ENCODE results near the gene ATP6V0E2.

ATP6V0E2 gene

DNA sequence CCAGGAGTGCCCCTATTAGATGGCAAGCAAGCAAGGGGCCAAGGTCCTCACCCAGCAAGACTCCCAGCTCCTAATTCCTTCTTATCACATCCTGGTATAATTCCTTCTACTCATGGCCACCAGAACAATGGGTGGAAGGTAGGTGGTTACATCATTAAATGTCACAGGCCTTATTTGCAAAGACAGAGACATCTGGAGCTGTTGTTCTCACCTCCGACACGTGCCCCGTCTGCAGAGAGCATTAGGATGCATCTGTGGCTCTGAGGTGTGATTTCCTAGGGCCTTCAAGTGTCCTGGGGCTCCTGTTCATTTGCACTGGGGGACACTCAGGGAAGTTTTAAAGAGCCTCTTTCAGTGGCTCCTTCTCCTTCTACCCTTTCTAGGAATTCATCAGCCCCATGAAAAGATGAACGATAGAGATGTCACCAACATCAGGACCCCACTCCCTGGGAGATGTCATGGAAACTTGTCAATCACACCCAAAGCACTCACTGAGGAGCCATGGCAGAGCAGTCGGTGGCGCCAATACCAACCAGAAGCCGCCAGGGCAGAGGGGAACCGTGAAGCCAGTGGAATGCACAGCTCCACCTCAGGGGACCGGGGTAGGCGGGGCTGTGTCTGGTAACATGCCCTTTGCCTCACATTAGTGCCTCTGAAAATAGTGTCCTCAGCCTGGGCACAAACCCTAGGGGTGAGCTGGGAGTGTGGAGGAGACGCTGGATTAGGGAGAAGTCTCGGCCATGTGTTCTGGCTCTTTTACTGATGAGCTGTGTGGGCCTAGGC, 2.9 kb upstream of the ATP6V0E2 start:
- no peak for DNase-seq (ENCODE audit: low spot score)
- in situ Hi-C loops (cut with MboI; ENCODE audit: low pct_unique_long_range_greater_than_20kb, low sequenced_read_pairs, unreplicated experiment), result no loop called here
- no peak for TF ChIP-seq CTCF (IDR thresholded peaks at IDR 0.05; ENCODE audit: extremely low read depth, insufficient read depth, missing control alignments)

- in situ Hi-C loops (cut with MboI; ENCODE audit: low pct_unique_long_range_greater_than_20kb, low sequenced_read_pairs, unreplicated experiment), result no loop called here
- peak; percentile 42 for DNase-seq (ENCODE audit: low spot score)
- TF ChIP-seq CTCF (IDR thresholded peaks at IDR 0.05; ENCODE audit: extremely low read depth, insufficient read depth, missing control alignments), result no peak
These were observed 2.2 kb upstream of the ATP6V0E2 start for GRCh38 chr7:149871576-149871975.

- in situ Hi-C loops (cut with MboI; ENCODE audit: low pct_unique_long_range_greater_than_20kb, low sequenced_read_pairs, unreplicated experiment), result no loop called here
- peak; percentile 64 for DNase-seq (ENCODE audit: low spot score)
- TF ChIP-seq CTCF (IDR thresholded peaks at IDR 0.05; ENCODE audit: extremely low read depth, insufficient read depth, missing control alignments), result no peak
These were observed 1.2 kb upstream of the ATP6V0E2 start for GRCh38 chr7:149872419-149873073.

GRCh38 chr7:149873970-149874643, 338 bp downstream of the ATP6V0E2 start:
- DNase-seq (ENCODE audit: low spot score), result no peak
- no peak for TF ChIP-seq CTCF (IDR thresholded peaks at IDR 0.05; ENCODE audit: extremely low read depth, insufficient read depth, missing control alignments)
- in situ Hi-C loops (cut with MboI; ENCODE audit: low pct_unique_long_range_greater_than_20kb, low sequenced_read_pairs, unreplicated experiment), result no loop called here

- TF ChIP-seq CTCF (IDR thresholded peaks at IDR 0.05; ENCODE audit: extremely low read depth, insufficient read depth, missing control alignments), result no peak
- DNase-seq (ENCODE audit: low spot score), result no peak
- in situ Hi-C loops (cut with MboI; ENCODE audit: low pct_unique_long_range_greater_than_20kb, low sequenced_read_pairs, unreplicated experiment), result no loop called here
These were observed 867 bp downstream of the ATP6V0E2 start for GRCh38 chr7:149874644-149875028.

GRCh38 chr7:149875396-149875795, 1.6 kb downstream of the ATP6V0E2 start:
- no peak for DNase-seq (ENCODE audit: low spot score)
- in situ Hi-C loops (cut with MboI; ENCODE audit: low pct_unique_long_range_greater_than_20kb, low sequenced_read_pairs, unreplicated experiment), result no loop called here
- TF ChIP-seq CTCF (IDR thresholded peaks at IDR 0.05; ENCODE audit: extremely low read depth, insufficient read depth, missing control alignments), result no peak

Data from GM13977 (cell line).